Tibial artery (tissue), 4 donors: Measurements from ENCODE around the gene PTPRN2.
"Not testable (repeated sequence)": the region's sequence is repeated elsewhere in the genome, so short reads cannot be mapped to it uniquely, and the experiment has no call there.

ENCODE experiments used
- DNase-seq, 2 donors: peaks; one replicate each; pipeline ENCODE4 v3.0.0-alpha.2; 2019
- H3K27ac ChIP-seq, 2 donors: fragments of 200-600 bp; sonication (generic) in 1 of 2; 1 replicate in 1 of 2; 2 replicates in 1 of 2; pipeline ENCODE4 v1.5.1; 2018 to 2019; ENCODE audit warnings: mild to moderate bottlenecking in 1 of 2
- H3K27me3 ChIP-seq, 2 donors: fragments of 200-600 bp; sonication (generic) in 1 of 2; one replicate each; pipeline versions ENCODE4 v1.5.1 to v1.6.0; 2016 to 2019
- H3K36me3 ChIP-seq, 3 donors: fragments of 200-600 bp; sonication (generic) in 2 of 3; one replicate each; pipeline ENCODE4 v1.5.1; 2016 to 2019; ENCODE audit warnings: mild to moderate bottlenecking in 2 of 3
- H3K4me1 ChIP-seq, 4 donors: fragments of 200-600 bp; sonication (generic) in 2 of 4; 1 replicate in 3 of 4; 2 replicates in 1 of 4; pipeline ENCODE4 v1.5.1; 2016 to 2019
- H3K4me3 ChIP-seq, 2 donors: fragments of 200-600 bp; sonication (generic) in 1 of 2; 1 replicate in 1 of 2; 2 replicates in 1 of 2; pipeline ENCODE4 v1.5.1; 2018 to 2019; ENCODE audit warnings: mild to moderate bottlenecking in 2 of 2
- H3K9me3 ChIP-seq, 3 donors: fragments of 200-600 bp; sonication (generic) in 1 of 3; one replicate each; pipeline ENCODE4 v1.5.1; 2016 to 2019
- intact Hi-C: fragments of 100-400 bp; cut with DNase I; formaldehyde crosslinking; loops from one replicate; pipeline ENCODE4 v1.15.0; 2023; ENCODE audit warnings: low total_unique reads
- TF ChIP-seq, protein P1 (sequence below), 2 experiments: fragments of 200-600 bp in 1 of 2; fragments of 450-650 bp in 1 of 2; IDR thresholded peaks; one replicate each; pipeline ENCODE4 v1.5.1; 2017 to 2019; ENCODE audit warnings: antibody characterized with exemption in 2 of 2, mild to moderate bottlenecking in 1 of 2, moderate library complexity in 1 of 2

Gene PTPRN2

DNA sequence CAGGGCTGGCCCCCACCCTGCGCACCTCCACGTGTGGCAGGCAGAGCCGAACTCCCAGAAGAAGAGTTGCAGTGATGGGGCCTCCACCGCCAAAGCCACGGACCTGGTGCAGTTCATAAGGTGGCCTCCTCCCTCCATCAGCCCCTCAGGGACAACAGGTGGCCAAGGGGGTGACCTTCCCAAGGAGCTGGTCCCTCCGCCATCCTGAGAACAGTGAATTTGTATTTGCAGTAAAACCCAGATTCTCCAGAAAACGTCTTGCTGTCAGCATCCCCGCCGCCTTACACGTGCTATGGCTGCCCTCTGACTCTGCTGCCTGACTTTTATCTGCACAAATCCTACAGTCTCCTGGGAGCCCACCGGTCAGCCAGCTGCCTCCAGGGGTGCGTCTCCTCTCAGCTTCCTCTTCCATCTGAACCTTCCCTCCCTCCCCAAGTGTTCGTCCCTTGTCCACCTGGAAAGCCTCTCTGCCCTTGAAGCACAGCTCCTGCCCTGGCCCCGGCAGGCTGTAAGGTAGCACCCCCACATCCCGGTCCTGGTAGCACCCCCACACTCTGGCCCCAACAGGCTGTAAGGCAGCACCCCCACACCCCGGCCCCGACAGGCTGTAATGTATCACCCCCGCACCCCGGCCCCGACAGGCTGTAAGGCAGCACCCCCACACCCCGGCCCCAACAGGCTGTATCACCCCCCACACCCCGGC lies 311.8 kb downstream of the PTPRN2 start:
- Histone ChIP-seq H3K36me3 (no peaks in the 10 kb centered on the region), H3K27ac (no peak overlapping the region), H3K9me3 (peaks cover 0 to 4% (median 0%) of the 10 kb centered on the region in 3 donors), H3K4me3 (no peak overlapping the region), H3K4me1 (no peaks in the 10 kb centered on the region), H3K27me3 (no peaks in the 10 kb centered on the region)
- peak in 1 of 2 donors; percentile 57 for DNase-seq
- TF ChIP-seq, protein P1, sequence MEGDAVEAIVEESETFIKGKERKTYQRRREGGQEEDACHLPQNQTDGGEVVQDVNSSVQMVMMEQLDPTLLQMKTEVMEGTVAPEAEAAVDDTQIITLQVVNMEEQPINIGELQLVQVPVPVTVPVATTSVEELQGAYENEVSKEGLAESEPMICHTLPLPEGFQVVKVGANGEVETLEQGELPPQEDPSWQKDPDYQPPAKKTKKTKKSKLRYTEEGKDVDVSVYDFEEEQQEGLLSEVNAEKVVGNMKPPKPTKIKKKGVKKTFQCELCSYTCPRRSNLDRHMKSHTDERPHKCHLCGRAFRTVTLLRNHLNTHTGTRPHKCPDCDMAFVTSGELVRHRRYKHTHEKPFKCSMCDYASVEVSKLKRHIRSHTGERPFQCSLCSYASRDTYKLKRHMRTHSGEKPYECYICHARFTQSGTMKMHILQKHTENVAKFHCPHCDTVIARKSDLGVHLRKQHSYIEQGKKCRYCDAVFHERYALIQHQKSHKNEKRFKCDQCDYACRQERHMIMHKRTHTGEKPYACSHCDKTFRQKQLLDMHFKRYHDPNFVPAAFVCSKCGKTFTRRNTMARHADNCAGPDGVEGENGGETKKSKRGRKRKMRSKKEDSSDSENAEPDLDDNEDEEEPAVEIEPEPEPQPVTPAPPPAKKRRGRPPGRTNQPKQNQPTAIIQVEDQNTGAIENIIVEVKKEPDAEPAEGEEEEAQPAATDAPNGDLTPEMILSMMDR (IDR thresholded peaks at IDR 0.05) = no peak
- intact Hi-C loops = no loop called here

DNA sequence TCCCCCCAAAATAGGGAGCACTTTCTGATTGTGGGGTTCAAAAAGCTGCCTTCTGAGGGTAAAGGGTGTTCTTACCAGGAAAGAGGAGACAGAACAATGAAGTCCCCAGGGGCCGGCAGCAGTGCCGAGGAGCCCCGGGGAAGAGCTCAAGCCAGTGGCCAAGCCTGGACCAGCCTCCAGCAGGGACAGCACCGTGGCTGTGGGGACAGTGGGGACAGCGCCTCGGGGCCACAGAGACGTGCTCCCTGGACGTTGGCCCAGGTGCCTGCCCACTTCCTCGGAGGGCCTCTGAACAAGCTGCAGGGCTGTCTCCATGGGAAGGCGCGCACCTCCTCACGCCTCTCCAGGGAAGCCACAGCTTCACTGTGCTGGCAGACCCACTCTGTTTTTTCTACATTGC lies 312.6 kb downstream of the PTPRN2 start:
- H3K9me3 ChIP-seq = peaks cover 0 to 4% (median 0%) of the 10 kb centered on the region in 3 donors
- H3K4me3 ChIP-seq = no peak overlapping the region
- no peaks in the 10 kb centered on the region for H3K27me3 ChIP-seq
- H3K4me1 ChIP-seq = no peaks in the 10 kb centered on the region
- TF ChIP-seq, protein P1 (IDR thresholded peaks at IDR 0.05) = no peak
- DNase-seq = peak; percentile 8 to 33
- H3K27ac ChIP-seq = no peak overlapping the region
- intact Hi-C loops = no loop called here
- H3K36me3 ChIP-seq = no peaks in the 10 kb centered on the region

DNA sequence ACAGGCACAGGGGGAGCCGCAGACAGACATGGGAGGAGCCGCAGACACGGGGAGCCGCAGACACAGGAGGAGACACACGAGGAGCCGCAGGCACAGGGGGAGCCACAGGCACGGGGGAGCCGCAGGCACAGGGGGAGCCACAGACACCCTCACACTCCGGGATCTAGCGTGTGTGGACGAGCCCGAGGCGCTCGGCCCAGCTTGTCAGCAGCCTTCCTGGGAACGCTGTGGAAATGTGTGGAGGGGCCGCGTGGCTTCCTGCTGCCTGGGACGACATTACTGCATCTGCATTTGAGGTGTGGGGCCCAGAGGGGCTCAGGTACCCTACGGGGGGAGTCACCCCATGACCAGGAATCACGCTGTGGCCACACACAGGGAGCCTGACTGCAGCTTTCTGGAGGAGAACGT lies 313.2 kb downstream of the PTPRN2 start:
- no peaks in the 10 kb centered on the region for H3K36me3 ChIP-seq
- TF ChIP-seq, protein P1 (IDR thresholded peaks at IDR 0.05) = no peak
- H3K9me3 ChIP-seq = peaks cover 0 to 4% (median 0%) of the 10 kb centered on the region in 3 donors
- no peaks in the 10 kb centered on the region for H3K4me1 ChIP-seq
- DNase-seq = peak; percentile 2 to 47
- H3K27me3 ChIP-seq = no peaks in the 10 kb centered on the region
- H3K27ac ChIP-seq = no peak overlapping the region
- no peak overlapping the region for H3K4me3 ChIP-seq
- intact Hi-C loops = no loop called here

DNA sequence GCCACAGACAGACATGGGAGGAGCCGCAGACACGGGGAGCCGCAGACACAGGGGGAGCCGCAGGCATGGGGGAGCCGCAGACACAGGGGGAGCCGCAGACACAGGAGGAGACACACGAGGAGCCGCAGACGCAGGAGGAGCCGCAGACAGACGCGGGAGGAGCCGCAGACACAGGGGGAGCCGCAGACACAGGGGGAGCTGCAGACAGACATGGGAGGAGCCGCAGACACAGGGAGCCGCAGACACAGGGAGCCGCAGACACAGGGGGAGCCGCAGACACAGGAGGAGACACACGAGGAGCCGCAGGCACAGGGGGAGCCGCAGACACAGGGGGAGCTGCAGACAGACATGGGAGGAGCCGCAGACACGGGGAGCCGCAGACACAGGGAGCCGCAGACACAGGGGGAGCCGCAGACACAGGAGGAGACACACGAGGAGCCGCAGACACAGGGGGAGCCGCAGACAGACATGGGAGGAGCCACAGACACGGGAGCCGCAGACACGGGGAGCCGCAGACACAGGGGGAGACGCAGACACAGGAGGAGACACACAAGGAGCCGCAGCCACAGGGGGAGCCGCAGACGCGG lies 313.8 kb downstream of the PTPRN2 start:
- H3K27me3 ChIP-seq, intact Hi-C loops, H3K27ac ChIP-seq, H3K4me3 ChIP-seq, H3K4me1 ChIP-seq, H3K9me3 ChIP-seq, H3K36me3 ChIP-seq: not testable (repeated sequence)
- peak; percentile 11 to 46 for DNase-seq

DNA sequence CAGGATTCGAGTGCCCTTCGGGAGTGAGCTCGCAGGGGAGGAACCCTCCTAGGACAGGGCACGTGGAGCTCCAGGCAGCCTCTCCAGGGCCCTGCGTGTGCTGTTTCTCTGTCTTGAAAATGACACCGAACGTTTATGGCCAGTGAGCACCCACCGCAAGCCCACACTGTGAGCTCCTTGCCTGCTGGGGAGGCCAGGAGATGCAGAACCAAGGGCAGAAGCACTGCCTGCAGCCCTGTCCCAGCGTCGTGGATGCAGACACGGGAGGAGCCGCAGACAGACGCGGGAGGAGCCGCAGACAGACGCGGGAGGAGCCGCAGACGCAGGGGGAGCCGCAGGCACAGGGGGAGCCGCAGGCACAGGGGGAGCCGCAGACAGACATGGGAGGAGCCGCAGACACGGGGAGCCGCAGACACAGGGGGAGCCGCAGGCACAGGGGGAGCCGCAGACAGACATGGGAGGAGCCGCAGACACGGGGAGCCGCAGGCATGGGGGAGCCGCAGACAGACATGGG lies 314.4 kb downstream of the PTPRN2 start:
- Histone ChIP-seq H3K27ac (no peak overlapping the region), H3K9me3 (peaks cover 0 to 4% (median 0%) of the 10 kb centered on the region in 3 donors), H3K27me3 (no peaks in the 10 kb centered on the region), H3K4me1 (no peaks in the 10 kb centered on the region), H3K4me3 (no peak overlapping the region), H3K36me3 (no peaks in the 10 kb centered on the region)
- intact Hi-C loops = no loop called here
- TF ChIP-seq, protein P1 (IDR thresholded peaks at IDR 0.05) = no peak
- DNase-seq = peak; percentile 1 to 35

DNA sequence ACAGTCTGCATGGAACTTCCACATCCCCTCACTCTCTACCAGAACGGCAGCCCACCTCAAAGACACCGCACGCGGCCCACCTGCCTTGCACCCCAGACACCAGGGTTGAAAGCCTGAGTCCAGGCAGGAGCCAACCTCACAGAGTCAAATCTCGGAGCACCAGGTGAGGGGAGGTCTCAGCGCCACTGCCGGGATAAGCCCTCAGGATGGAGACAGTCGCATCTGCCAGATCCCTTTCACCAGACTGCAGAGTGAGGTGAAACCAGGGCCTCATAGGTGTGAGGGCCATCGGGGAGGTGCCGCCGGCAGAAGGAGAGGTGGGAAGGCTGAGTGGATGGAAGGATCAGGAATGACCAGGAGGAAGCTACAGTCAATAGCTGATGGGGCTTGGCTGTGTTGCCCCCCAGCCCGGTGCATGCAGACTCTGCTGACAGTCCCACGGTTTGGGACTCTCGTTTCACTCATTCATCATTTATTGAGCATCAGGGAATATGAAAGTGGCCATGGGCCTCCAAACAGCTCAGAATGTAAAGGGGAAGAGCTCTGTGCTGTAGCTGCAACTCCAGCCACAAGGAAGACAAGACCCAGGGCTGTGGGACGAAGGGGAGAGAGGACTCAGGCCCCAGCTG lies 315.0 kb downstream of the PTPRN2 start:
- Histone ChIP-seq H3K36me3 (no peaks in the 10 kb centered on the region), H3K9me3 (peaks cover 0 to 4% (median 0%) of the 10 kb centered on the region in 3 donors), H3K27ac (no peak overlapping the region), H3K4me3 (no peak overlapping the region), H3K4me1 (no peaks in the 10 kb centered on the region), H3K27me3 (no peaks in the 10 kb centered on the region)
- DNase-seq = peak in 1 of 2 donors; percentile 41
- intact Hi-C loops = no loop called here
- TF ChIP-seq, protein P1 (IDR thresholded peaks at IDR 0.05) = no peak
